Omental fat pad (tissue), 4 donors: ENCODE data around the gene SYNE2. TPM values are rescaled to one million over a fixed set of nuclear protein-coding genes. Genes with fewer than 3 reads are reported as not detected.

Experiments used
- ATAC-seq: fragments of 150-250 bp; one replicate; pipeline ENCODE4 v1.9.1; 2016; ENCODE audit warnings: mild to moderate bottlenecking, moderate library complexity; ENCODE audit not compliant: low FRiP score
- DNase-seq: peaks from one replicate; pipeline ENCODE4 v3.0.0-alpha.2; 2019; ENCODE audit warnings: low spot score
- CTCF ChIP-seq, 3 donors: fragments of 450-650 bp; IDR thresholded peaks; one replicate each; pipeline ENCODE4 v1.5.1; 2016 to 2017; ENCODE audit warnings: antibody characterized with exemption in 3 of 3, mild to moderate bottlenecking in 3 of 3, moderate library complexity in 2 of 3
- total RNA-seq, 4 donors: library from RNA; depleted of rRNA; stranded (reverse); fragments of >200 nt; gene quantifications; one replicate each; pipeline ENCODE4 v1.1.0, GENCODE V29; 2016

Gene SYNE2
- total RNA-seq, 4 donors from 2014 or later = 162 to 274 (median 207) TPM

GRCh38 chr14:63992858-63993257 lies 140.1 kb downstream of the SYNE2 start:
- DNase-seq = no peak
- no peak for TF ChIP-seq CTCF (IDR thresholded peaks at IDR 0.05)
- no peak for ATAC-seq

GRCh38 chr14:63993992-63994391 lies 141.2 kb downstream of the SYNE2 start:
- no peak for ATAC-seq
- no peak for TF ChIP-seq CTCF (IDR thresholded peaks at IDR 0.05)
- no peak for DNase-seq

- DNase-seq = no peak
- no peak for ATAC-seq
- no peak for TF ChIP-seq CTCF (IDR thresholded peaks at IDR 0.05)
Measured at GRCh38 chr14:63995285-63995684, 142.5 kb downstream of the SYNE2 start.

- DNase-seq = no peak
- no peak for TF ChIP-seq CTCF (IDR thresholded peaks at IDR 0.05)
- no peak for ATAC-seq
Measured at GRCh38 chr14:63996016-63996415, 143.2 kb downstream of the SYNE2 start.

GRCh38 chr14:63996625-63997220 lies 143.9 kb downstream of the SYNE2 start:
- ATAC-seq (no peak), DNase-seq (no peak)
- TF ChIP-seq CTCF (IDR thresholded peaks at IDR 0.05) = no peak

- ATAC-seq (no peak), DNase-seq (no peak)
- TF ChIP-seq CTCF (IDR thresholded peaks at IDR 0.05) = no peak
Measured at GRCh38 chr14:64000749-64001148, 147.9 kb downstream of the SYNE2 start.

GRCh38 chr14:64005822-64006221 lies 153.0 kb downstream of the SYNE2 start:
- no peak for TF ChIP-seq CTCF (IDR thresholded peaks at IDR 0.05)
- DNase-seq (no peak), ATAC-seq (no peak)
